ENCODE data around the gene IGHMBP2. TPM values are rescaled to one million over a fixed set of nuclear protein-coding genes. Genes with fewer than 3 reads are reported as not detected.

IGHMBP2 gene
- total RNA-seq, 4 donors from 2014 or later, result 10.2 to 18.4 (median 11.7) TPM

DNA sequence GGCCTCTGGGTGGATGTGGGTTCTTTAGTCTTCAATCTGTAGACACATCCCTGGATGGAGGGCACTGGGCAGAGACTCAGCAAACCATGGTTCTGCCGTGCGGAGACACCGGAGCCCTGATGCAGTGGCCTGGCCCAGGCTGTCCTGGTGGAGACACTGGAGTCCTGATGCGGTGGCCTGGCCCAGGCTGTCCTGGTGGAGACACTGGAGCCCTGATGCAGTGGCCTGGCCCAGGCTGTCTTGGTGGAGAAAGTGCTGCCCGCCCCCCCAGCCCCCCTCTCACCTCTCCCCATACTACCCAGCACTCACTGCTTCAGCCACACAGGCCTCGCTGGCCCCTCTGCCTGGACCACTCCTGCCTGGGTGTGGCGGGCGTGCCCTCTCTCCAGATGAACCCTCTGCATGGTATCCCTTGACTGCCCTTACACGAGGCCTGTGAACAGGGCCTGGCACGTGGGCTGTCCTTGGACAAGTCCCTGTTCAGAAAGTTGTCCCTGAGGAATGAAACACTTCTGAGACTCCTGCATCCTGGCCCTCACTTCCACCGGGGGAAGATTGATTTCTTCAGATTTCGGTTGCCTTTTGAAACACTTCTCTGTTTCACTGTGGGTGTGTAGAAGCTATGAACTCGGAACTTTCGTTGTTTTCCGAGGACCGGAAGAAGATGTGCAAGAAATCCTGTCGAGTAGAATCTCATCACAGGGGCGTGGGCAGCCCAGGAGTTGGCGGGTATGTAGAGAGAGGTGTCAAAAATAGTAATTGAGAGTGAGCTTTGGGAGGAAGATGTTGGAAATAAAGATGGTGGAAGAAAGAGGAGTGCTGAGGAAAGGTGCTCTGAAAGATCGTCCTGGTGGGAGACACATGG is 26.2 kb downstream of the IGHMBP2 start:
- intact Hi-C loops (cut with DNase I), result no loop called here
- H3K9me3 ChIP-seq, result no peaks in the 10 kb centered on the region
- no peak for DNase-seq
- peaks cover 39 to 41% of the 10 kb centered on the region in 2 donors for H3K36me3 ChIP-seq
- TF ChIP-seq POLR2A (IDR thresholded peaks at IDR 0.05), result no peak
- TF ChIP-seq, protein P1, sequence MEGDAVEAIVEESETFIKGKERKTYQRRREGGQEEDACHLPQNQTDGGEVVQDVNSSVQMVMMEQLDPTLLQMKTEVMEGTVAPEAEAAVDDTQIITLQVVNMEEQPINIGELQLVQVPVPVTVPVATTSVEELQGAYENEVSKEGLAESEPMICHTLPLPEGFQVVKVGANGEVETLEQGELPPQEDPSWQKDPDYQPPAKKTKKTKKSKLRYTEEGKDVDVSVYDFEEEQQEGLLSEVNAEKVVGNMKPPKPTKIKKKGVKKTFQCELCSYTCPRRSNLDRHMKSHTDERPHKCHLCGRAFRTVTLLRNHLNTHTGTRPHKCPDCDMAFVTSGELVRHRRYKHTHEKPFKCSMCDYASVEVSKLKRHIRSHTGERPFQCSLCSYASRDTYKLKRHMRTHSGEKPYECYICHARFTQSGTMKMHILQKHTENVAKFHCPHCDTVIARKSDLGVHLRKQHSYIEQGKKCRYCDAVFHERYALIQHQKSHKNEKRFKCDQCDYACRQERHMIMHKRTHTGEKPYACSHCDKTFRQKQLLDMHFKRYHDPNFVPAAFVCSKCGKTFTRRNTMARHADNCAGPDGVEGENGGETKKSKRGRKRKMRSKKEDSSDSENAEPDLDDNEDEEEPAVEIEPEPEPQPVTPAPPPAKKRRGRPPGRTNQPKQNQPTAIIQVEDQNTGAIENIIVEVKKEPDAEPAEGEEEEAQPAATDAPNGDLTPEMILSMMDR (IDR thresholded peaks at IDR 0.05), result no peak
- no peak overlapping the region for H3K4me3 ChIP-seq (replicated peaks in 1 of 3)
- no peaks in the 10 kb centered on the region for H3K27me3 ChIP-seq
- no peak overlapping the region for H3K27ac ChIP-seq
- H3K4me1 ChIP-seq, result no peaks in the 10 kb centered on the region
- WGBS, 2 donors, result 95 to 97% methylated on average over 14 to 16 of the region's 20 CpGs

DNA sequence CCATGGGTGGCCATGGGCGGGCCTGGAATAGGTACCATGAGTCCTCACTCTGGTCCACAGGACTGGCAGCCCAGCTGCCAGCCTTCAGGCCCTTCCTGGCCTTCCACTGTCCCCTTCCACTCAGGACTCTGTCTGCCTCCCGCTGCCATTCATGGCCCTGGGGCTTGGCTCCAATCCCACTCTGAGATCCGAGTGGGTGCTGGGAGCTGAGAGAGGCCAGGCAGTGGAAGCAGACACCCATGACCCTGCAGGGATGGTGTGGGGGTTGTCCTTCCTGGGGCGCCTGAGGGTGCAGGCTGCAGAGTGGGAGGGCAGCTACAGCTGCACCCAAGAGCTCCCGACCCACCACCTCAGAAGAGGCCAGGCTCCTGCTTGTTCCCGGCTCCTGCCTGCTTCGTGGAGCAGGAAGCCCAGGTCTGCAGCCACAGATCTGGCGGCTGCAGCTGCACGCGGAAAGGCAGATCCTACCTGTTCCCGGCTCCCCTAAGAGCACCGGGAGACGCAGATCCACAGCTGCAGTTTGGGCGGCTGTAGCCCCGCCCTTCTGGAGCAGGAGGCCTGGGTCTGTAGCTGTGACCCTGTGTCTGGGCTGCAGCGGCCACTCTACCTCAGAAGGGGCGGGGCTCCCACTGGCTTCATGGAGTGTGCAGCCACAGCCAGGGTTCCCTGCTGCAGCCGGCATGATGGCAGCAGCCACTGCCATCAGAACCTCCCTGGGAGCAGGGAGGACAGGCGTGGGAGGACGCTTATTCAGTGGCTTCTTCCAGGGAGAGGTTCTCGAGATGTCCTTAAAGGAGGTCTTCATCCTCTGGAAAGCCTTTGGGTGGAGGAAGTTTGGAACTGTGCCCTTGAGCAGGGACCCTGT is 27.5 kb downstream of the IGHMBP2 start:
- peaks cover 43 to 48% of the 10 kb centered on the region in 2 donors for H3K36me3 ChIP-seq

DNA sequence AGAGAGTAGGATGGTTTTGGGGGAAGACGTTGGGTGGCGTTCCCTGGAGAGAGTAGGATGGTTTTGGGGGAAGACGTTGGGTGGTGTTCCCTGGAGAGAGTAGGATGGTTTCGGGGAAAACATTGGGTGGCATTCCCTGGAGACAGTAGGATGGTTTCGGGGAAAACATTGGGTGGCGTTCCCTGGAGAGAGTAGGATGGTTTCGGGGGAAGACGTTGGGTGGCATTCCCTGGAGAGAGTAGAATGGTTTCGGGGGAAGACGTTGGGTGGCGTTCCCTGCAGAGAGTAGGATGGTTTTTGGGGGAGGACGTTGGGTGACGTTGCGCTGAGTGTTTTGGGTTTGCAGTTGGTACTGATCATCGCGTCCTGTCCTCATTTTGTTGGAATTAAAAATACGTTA is 28.2 kb downstream of the IGHMBP2 start:
- no peak for DNase-seq
- no peak overlapping the region for H3K4me3 ChIP-seq (replicated peaks in 1 of 3)
- H3K27ac ChIP-seq, result no peak overlapping the region
- H3K9me3 ChIP-seq, result no peaks in the 10 kb centered on the region
- no peaks in the 10 kb centered on the region for H3K27me3 ChIP-seq
- H3K36me3 ChIP-seq, result peaks cover 48 to 52% of the 10 kb centered on the region in 2 donors
- 88 to 90% methylated on average over 17 of the region's 17 CpGs for WGBS, 2 donors
- no peaks in the 10 kb centered on the region for H3K4me1 ChIP-seq
- intact Hi-C loops (cut with DNase I), result no loop called here
- TF ChIP-seq POLR2A (IDR thresholded peaks at IDR 0.05), result no peak

More for the DNA sequence above, 27.5 kb downstream of the IGHMBP2 start:
- intact Hi-C loops (cut with DNase I), result no loop called here
- TF ChIP-seq, protein P1 (IDR thresholded peaks at IDR 0.05), result no peak
- TF ChIP-seq POLR2A (IDR thresholded peaks at IDR 0.05), result no peak
- no peak for DNase-seq
- Histone ChIP-seq H3K9me3 (no peaks in the 10 kb centered on the region), H3K27ac (no peak overlapping the region), H3K4me1 (no peaks in the 10 kb centered on the region), H3K27me3 (no peaks in the 10 kb centered on the region), H3K4me3 (replicated peaks in 1 of 3) (no peak overlapping the region)
- WGBS, 2 donors, result 97 to 100% methylated on average over 10 to 12 of the region's 21 CpGs

DNA sequence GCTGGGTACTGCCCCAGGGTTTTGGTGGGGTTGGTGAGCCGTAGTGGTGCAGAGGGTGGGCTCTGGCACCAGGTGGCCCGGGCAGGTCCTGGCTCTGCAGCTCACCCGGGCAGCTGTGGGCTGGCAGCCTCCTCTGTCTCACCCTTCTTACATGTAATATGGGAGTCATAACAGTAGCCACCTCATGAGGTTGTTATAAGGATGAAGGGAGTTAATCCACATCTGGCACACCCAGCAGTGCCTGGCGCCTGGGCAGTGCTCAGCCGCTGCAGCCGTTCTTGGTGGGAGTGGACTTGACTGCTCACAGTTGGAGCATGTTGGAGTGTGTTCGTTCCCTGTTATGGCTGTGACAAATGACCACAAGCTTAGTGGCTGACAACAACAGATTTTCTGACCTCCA is 28.7 kb downstream of the IGHMBP2 start:
- TF ChIP-seq POLR2A (IDR thresholded peaks at IDR 0.05), result no peak
- TF ChIP-seq, protein P1 (IDR thresholded peaks at IDR 0.05), result no peak
- no peaks in the 10 kb centered on the region for H3K4me1 ChIP-seq
- DNase-seq, result no peak
- WGBS, 2 donors, result 89 to 95% methylated on average over 5 to 7 of the region's 7 CpGs
- H3K27me3 ChIP-seq, result no peaks in the 10 kb centered on the region
- no peaks in the 10 kb centered on the region for H3K9me3 ChIP-seq
- H3K27ac ChIP-seq, result no peak overlapping the region
- peaks cover 52 to 57% of the 10 kb centered on the region in 2 donors for H3K36me3 ChIP-seq
- H3K4me3 ChIP-seq (replicated peaks in 1 of 3), result no peak overlapping the region
- intact Hi-C loops (cut with DNase I), result no loop called here

DNA sequence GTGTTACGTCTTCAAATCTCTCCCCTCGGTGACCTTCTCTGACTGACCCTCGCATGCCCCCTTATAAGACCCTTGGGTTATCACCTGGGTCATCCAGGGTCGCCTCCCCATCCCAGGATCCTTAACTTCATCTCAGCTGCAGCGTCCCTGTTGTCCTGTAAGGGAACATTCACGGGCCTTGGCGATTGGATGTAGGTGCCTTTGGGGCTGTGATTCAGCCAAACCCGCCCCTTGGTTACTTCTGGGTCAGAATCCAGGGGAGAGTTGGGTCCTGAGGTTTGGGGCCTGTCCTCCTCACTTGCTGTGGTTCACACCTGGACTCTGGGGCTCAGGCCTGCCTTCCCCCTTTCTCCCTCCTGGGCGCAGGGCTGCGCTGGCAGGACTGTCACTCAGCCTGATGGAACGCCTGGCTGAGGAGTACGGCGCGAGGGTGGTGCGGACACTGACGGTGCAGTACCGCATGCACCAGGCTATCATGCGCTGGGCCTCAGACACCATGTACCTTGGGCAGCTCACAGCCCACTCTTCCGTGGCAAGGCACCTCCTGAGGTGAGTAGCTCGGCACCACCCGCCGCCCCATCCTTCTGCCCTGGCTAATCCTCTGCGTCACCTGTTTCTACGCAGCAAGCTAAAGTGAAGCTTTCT is 29.4 kb downstream of the IGHMBP2 start:
- H3K36me3 ChIP-seq, result peaks cover 59 to 64% of the 10 kb centered on the region in 2 donors
- H3K4me3 ChIP-seq (replicated peaks in 1 of 3), result no peak overlapping the region
- intact Hi-C loops (cut with DNase I), result no loop called here
- WGBS, 2 donors, result 95 to 96% methylated on average over 18 to 22 of the region's 24 CpGs
- DNase-seq, result no peak
- no peak overlapping the region for H3K27ac ChIP-seq
- no peaks in the 10 kb centered on the region for H3K4me1 ChIP-seq
- TF ChIP-seq POLR2A (IDR thresholded peaks at IDR 0.05), result no peak
- TF ChIP-seq, protein P1 (IDR thresholded peaks at IDR 0.05), result no peak
- no peaks in the 10 kb centered on the region for H3K9me3 ChIP-seq
- H3K27me3 ChIP-seq, result no peaks in the 10 kb centered on the region
